Measurements from ENCODE around the gene SH3GL1. TPM values are rescaled to one million over a fixed set of nuclear protein-coding genes. Genes with fewer than 3 reads are reported as not detected.
A peak's percentile ranks its signal among the peaks of the same experiment; 100 is the strongest.

The SH3GL1 gene
- total and polyA plus RNA-seq, 9 of the 15 experiments (the other 6 are each of a cell fraction or from before 2014, with no cell fraction given), result 1.7 to 75.3 (median 25.7) TPM

- TF ChIP-seq MNT (conservative IDR thresholded peaks at IDR 0.05) (0 out of 4 replicates have a peak, but pooled peaks of 1 of the 2 experiments have one; percentile 7), SP1 (CRISPR knock-in tag; IDR thresholded peaks at IDR 0.05) (0 out of 2 replicates have a peak, but pooled peaks have one; percentile 10), SUPT5H (IDR thresholded peaks at IDR 0.05) (no peak), ZC3H4 (CRISPR knock-in tag; IDR thresholded peaks at IDR 0.05; ENCODE audit: borderline replicate concordance) (no peak; the same call in 1 of the 2 replicates), ARID4B (CRISPR knock-in tag; IDR thresholded peaks at IDR 0.05) (peak; percentile 19; the same call in 1 of the 2 replicates), TEAD4 (IDR thresholded peaks at IDR 0.05; ENCODE audit: low read length) (no peak), TEAD4 (CRISPR knock-in tag; IDR thresholded peaks at IDR 0.05; ENCODE audit: borderline replicate concordance) (no peak), HIVEP1 (CRISPR knock-in tag; IDR thresholded peaks at IDR 0.05) (no peak)
Measured at GRCh38 chr19:4399812-4400134, 574 bp downstream of the SH3GL1 start (continued).

Data from K562 (cell line).